PFSK-1 (cell line): ENCODE measurements around the gene MRPL27.

Source experiments
- POLR2AphosphoS5 ChIP-seq: IDR thresholded peaks from 2 replicates; pipeline ENCODE4 v1.6.1; 2012; ENCODE audit warnings: low read depth, mild to moderate bottlenecking, control low read depth, low read length, moderate library complexity
- REST ChIP-seq, 2 experiments: IDR thresholded peaks; 2 replicates each; pipeline versions ENCODE4 v1.6.1 to v1.8.0; 2011 to 2012; ENCODE audit warnings: low read depth in 2 of 2, low read length in 2 of 2, control low read depth in 1 of 2, inconsistent platforms in 1 of 2, mild to moderate bottlenecking in 1 of 2, moderate library complexity in 1 of 2; ENCODE audit not compliant: insufficient read depth in 1 of 2
- SIN3A ChIP-seq: IDR thresholded peaks from 2 replicates; pipeline ENCODE4 v1.6.1; 2012; ENCODE audit warnings: mild to moderate bottlenecking, low read length, moderate library complexity, borderline replicate concordance; ENCODE audit not compliant: insufficient read depth
- TAF1 ChIP-seq: IDR thresholded peaks from 2 replicates; pipeline ENCODE4 v1.6.1; 2012; ENCODE audit warnings: low read length, control low read depth, borderline replicate concordance; ENCODE audit not compliant: insufficient read depth

GRCh38 chr17:50361561-50362480 lies 11.2 kb downstream of the MRPL27 start:
- peak; percentile 46 for TF ChIP-seq POLR2AphosphoS5
- TF ChIP-seq SIN3A = 0 out of 2 replicates have a peak, but pooled peaks have one; percentile 56
- TF ChIP-seq TAF1 = no peak
- no peak for TF ChIP-seq REST (IDR thresholded peaks at IDR 0.05; ENCODE audit: insufficient read depth in 1 of 2, low read depth in 2 of 2, low read length in 2 of 2)
